ENCODE measurements around the gene GRIK3. TPM values are rescaled to one million over a fixed set of nuclear protein-coding genes. Genes with fewer than 3 reads are reported as not detected.

The GRIK3 gene
- total RNA-seq, 2 donors from 2014 or later = 0.30 to 0.55 TPM

- H3K4me3 ChIP-seq = no peak overlapping the region
- H3K9me3 ChIP-seq = peaks cover 0 to 4% of the 10 kb centered on the region in 2 donors
- no peaks in the 10 kb centered on the region for H3K27me3 ChIP-seq
- no peaks in the 10 kb centered on the region for H3K36me3 ChIP-seq
- no peak for TF ChIP-seq CTCF (IDR thresholded peaks at IDR 0.05)
- H3K4me1 ChIP-seq = no peaks in the 10 kb centered on the region
- no peak for DNase-seq (ENCODE audit: low spot score)
- no peak overlapping the region for H3K27ac ChIP-seq
Measured at GRCh38 chr1:36913484-36914060, 120.7 kb downstream of the GRIK3 start.

- Histone ChIP-seq H3K4me3 (no peak overlapping the region), H3K27ac (no peak overlapping the region), H3K4me1 (no peaks in the 10 kb centered on the region), H3K9me3 (peaks cover 0 to 4% of the 10 kb centered on the region in 2 donors), H3K27me3 (no peaks in the 10 kb centered on the region), H3K36me3 (no peaks in the 10 kb centered on the region)
- TF ChIP-seq CTCF (IDR thresholded peaks at IDR 0.05) = no peak
- no peak for DNase-seq (ENCODE audit: low spot score)
Measured at GRCh38 chr1:36913016-36913415, 121.3 kb downstream of the GRIK3 start.

GRCh38 chr1:36912365-36912865 is 121.9 kb downstream of the GRIK3 start:
- H3K27ac ChIP-seq = no peak overlapping the region
- H3K27me3 ChIP-seq = no peaks in the 10 kb centered on the region
- no peak for TF ChIP-seq CTCF (IDR thresholded peaks at IDR 0.05)
- H3K9me3 ChIP-seq = peaks cover 0 to 4% of the 10 kb centered on the region in 2 donors
- no peak for DNase-seq (ENCODE audit: low spot score)
- H3K4me1 ChIP-seq = no peaks in the 10 kb centered on the region
- no peaks in the 10 kb centered on the region for H3K36me3 ChIP-seq
- H3K4me3 ChIP-seq = no peak overlapping the region

GRCh38 chr1:36911561-36912364 is 122.6 kb downstream of the GRIK3 start:
- Histone ChIP-seq H3K27me3 (no peaks in the 10 kb centered on the region), H3K9me3 (peaks cover 0 to 4% of the 10 kb centered on the region in 2 donors), H3K4me1 (no peaks in the 10 kb centered on the region), H3K36me3 (no peaks in the 10 kb centered on the region), H3K4me3 (no peak overlapping the region), H3K27ac (no peak overlapping the region)
- TF ChIP-seq CTCF (IDR thresholded peaks at IDR 0.05) = no peak
- no peak for DNase-seq (ENCODE audit: low spot score)

- no peak for DNase-seq (ENCODE audit: low spot score)
- no peaks in the 10 kb centered on the region for H3K4me1 ChIP-seq
- no peak overlapping the region for H3K4me3 ChIP-seq
- TF ChIP-seq CTCF (IDR thresholded peaks at IDR 0.05) = no peak
- peaks cover 0 to 4% of the 10 kb centered on the region in 2 donors for H3K9me3 ChIP-seq
- no peak overlapping the region for H3K27ac ChIP-seq
- H3K27me3 ChIP-seq = no peaks in the 10 kb centered on the region
- H3K36me3 ChIP-seq = no peaks in the 10 kb centered on the region
Measured at GRCh38 chr1:36910886-36911540, 123.3 kb downstream of the GRIK3 start.
